ENCODE measurements around the gene CAPN10.

Gene CAPN10

GRCh38 chr2:240563951-240564560 lies 22.5 kb upstream of the CAPN10 start:
- no peak for DNase-seq (ENCODE audit: low read depth in 2 of 2)

- no peak for DNase-seq (ENCODE audit: low read depth in 2 of 2)
These were observed 21.8 kb upstream of the CAPN10 start for GRCh38 chr2:240564561-240565332.

GRCh38 chr2:240565333-240566202 lies 21.0 kb upstream of the CAPN10 start:
- peak; percentile 79 to 89 for DNase-seq (ENCODE audit: low read depth in 2 of 2)

GRCh38 chr2:240566203-240567136 lies 20.1 kb upstream of the CAPN10 start:
- peak; percentile 95 to 96 for DNase-seq (ENCODE audit: low read depth in 2 of 2)

- no peak for DNase-seq (ENCODE audit: low read depth in 2 of 2)
These were observed 19.2 kb upstream of the CAPN10 start for GRCh38 chr2:240567137-240567871.

GRCh38 chr2:240567872-240568677 lies 18.5 kb upstream of the CAPN10 start, which contains the start of gene RNPEPL1:
RNPEPL1 (plus strand) TSS chr2:240568484; CDS start chr2:240568587, 103 bp downstream.
- no peak for DNase-seq (ENCODE audit: low read depth in 2 of 2)

GRCh38 chr2:240568678-240569522 lies 17.6 kb upstream of the CAPN10 start:
- DNase-seq (ENCODE audit: low read depth in 2 of 2) = no peak

- DNase-seq (ENCODE audit: low read depth in 2 of 2) = no peak
These were observed 17.0 kb upstream of the CAPN10 start for GRCh38 chr2:240569523-240569997.

- no peak for DNase-seq (ENCODE audit: low read depth in 2 of 2)
These were observed 16.5 kb upstream of the CAPN10 start for GRCh38 chr2:240569998-240570530.

GRCh38 chr2:240570531-240571313 lies 15.8 kb upstream of the CAPN10 start:
- no peak for DNase-seq (ENCODE audit: low read depth in 2 of 2)

- no peak for DNase-seq (ENCODE audit: low read depth in 2 of 2)
These were observed 15.1 kb upstream of the CAPN10 start for GRCh38 chr2:240571314-240571973.

- DNase-seq (ENCODE audit: low read depth in 2 of 2) = no peak
These were observed 14.1 kb upstream of the CAPN10 start for GRCh38 chr2:240572141-240573031.

GRCh38 chr2:240573071-240573515 lies 13.4 kb upstream of the CAPN10 start:
- DNase-seq (ENCODE audit: low read depth in 2 of 2) = no peak

GRCh38 chr2:240573516-240574385 lies 12.8 kb upstream of the CAPN10 start:
- DNase-seq (ENCODE audit: low read depth in 2 of 2) = no peak
